ENCODE data around the gene IRF2. TPM values are rescaled to one million over a fixed set of nuclear protein-coding genes. Genes with fewer than 3 reads are reported as not detected.

IRF2 gene
- total RNA-seq, 3 donors from 2014 or later (not counting 1 experiment from before 2014, with no cell fraction given): 50.6 to 68.5 (median 59.8) TPM

GRCh38 chr4:184448141-184448540 is 26.2 kb downstream of the IRF2 start:
- Mint-ChIP-seq H3K36me3 (no peaks in the 10 kb centered on the region), H3K4me1 (peaks cover 88 to 92% of the 10 kb centered on the region in 2 donors), H3K4me3 (peak overlapping the region; percentile 88), H3K9me3 (no peaks in the 10 kb centered on the region), H3K27me3 (ENCODE audit: low read depth in 2 of 2) (no peaks in the 10 kb centered on the region), H3K27ac (peak overlapping the region; percentile 91 to 95)
- DNase-seq (peak in 1 of 2 donors; percentile 23), ATAC-seq (no peak)
- Histone ChIP-seq H3K4me1 (ENCODE audit: control insufficient read depth, insufficient read depth, low read length) (peaks cover 48% of the 10 kb centered on the region), H3K27me3 (ENCODE audit: control insufficient read depth, insufficient read depth, low read length) (no peaks in the 10 kb centered on the region), H3K4me3 (ENCODE audit: low read length) (no peak overlapping the region), H3K9me3 (ENCODE audit: control insufficient read depth, insufficient read depth, low read length) (no peaks in the 10 kb centered on the region), H3K36me3 (ENCODE audit: control insufficient read depth, insufficient read depth, low read length) (peaks cover 2% of the 10 kb centered on the region), H3K27ac (ENCODE audit: low read length) (peak overlapping the region; percentile 46)
- 66% methylated on average over 9 of the region's 11 CpGs for WGBS (ENCODE audit: insufficient coverage)
- TF ChIP-seq, protein P1, sequence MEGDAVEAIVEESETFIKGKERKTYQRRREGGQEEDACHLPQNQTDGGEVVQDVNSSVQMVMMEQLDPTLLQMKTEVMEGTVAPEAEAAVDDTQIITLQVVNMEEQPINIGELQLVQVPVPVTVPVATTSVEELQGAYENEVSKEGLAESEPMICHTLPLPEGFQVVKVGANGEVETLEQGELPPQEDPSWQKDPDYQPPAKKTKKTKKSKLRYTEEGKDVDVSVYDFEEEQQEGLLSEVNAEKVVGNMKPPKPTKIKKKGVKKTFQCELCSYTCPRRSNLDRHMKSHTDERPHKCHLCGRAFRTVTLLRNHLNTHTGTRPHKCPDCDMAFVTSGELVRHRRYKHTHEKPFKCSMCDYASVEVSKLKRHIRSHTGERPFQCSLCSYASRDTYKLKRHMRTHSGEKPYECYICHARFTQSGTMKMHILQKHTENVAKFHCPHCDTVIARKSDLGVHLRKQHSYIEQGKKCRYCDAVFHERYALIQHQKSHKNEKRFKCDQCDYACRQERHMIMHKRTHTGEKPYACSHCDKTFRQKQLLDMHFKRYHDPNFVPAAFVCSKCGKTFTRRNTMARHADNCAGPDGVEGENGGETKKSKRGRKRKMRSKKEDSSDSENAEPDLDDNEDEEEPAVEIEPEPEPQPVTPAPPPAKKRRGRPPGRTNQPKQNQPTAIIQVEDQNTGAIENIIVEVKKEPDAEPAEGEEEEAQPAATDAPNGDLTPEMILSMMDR (IDR thresholded peaks at IDR 0.05): no peak
- intact Hi-C loops (cut with micrococcal nuclease): no loop called here

GRCh38 chr4:184447664-184448063 is 26.7 kb downstream of the IRF2 start:
- TF ChIP-seq, protein P1 (IDR thresholded peaks at IDR 0.05): no peak
- peaks cover 90 to 91% of the 10 kb centered on the region in 2 donors for H3K4me1 Mint-ChIP-seq
- Histone ChIP-seq H3K36me3 (ENCODE audit: control insufficient read depth, insufficient read depth, low read length) (peaks cover 2% of the 10 kb centered on the region), H3K27ac (ENCODE audit: low read length) (no peak overlapping the region), H3K4me3 (ENCODE audit: low read length) (no peak overlapping the region), H3K9me3 (ENCODE audit: control insufficient read depth, insufficient read depth, low read length) (no peaks in the 10 kb centered on the region), H3K4me1 (ENCODE audit: control insufficient read depth, insufficient read depth, low read length) (peaks cover 47% of the 10 kb centered on the region), H3K27me3 (ENCODE audit: control insufficient read depth, insufficient read depth, low read length) (no peaks in the 10 kb centered on the region)
- peak overlapping the region; percentile 88 for H3K4me3 Mint-ChIP-seq
- ATAC-seq (no peak), DNase-seq (no peak)
- no peaks in the 10 kb centered on the region for H3K9me3 Mint-ChIP-seq
- intact Hi-C loops (cut with micrococcal nuclease): no loop called here
- WGBS (ENCODE audit: insufficient coverage): 75% methylated on average over 10 of the region's 10 CpGs
- no peaks in the 10 kb centered on the region for H3K27me3 Mint-ChIP-seq (ENCODE audit: low read depth in 2 of 2)
- H3K27ac Mint-ChIP-seq: peak overlapping the region; percentile 91 to 95
- H3K36me3 Mint-ChIP-seq: no peaks in the 10 kb centered on the region

DNA sequence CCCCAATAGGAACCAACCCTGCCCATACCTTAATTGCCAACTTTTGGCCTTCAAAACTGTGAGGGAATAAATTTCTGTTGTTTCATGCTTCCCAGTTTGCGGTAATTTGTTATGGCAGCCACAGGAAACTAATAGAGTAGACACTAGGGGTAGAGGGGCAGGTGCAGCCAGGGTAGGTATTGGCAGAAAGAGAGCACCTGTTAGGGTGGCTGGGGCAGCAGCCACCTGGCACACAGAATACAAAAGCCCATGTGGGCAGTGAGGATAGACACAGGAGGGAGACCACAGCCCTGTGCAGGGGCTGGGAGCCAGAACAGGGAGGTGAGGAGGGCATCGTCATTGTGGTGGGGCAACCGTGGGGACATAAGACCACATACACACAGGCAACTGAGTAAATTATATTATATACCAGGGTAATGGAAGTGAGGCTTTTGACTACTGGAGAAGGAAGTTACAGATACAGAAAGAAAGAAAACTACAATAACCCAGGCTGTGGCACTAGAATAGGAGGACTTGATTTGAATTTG is 28.2 kb downstream of the IRF2 start:
- no peaks in the 10 kb centered on the region for H3K27me3 Mint-ChIP-seq (ENCODE audit: low read depth in 2 of 2)
- peak overlapping the region; percentile 91 to 95 for H3K27ac Mint-ChIP-seq
- Histone ChIP-seq H3K9me3 (ENCODE audit: control insufficient read depth, insufficient read depth, low read length) (no peaks in the 10 kb centered on the region), H3K4me1 (ENCODE audit: control insufficient read depth, insufficient read depth, low read length) (peaks cover 55% of the 10 kb centered on the region), H3K27ac (ENCODE audit: low read length) (peak overlapping the region; percentile 5), H3K27me3 (ENCODE audit: control insufficient read depth, insufficient read depth, low read length) (no peaks in the 10 kb centered on the region), H3K36me3 (ENCODE audit: control insufficient read depth, insufficient read depth, low read length) (peaks cover 2% of the 10 kb centered on the region), H3K4me3 (ENCODE audit: low read length) (no peak overlapping the region)
- peaks cover 90 to 91% of the 10 kb centered on the region in 2 donors for H3K4me1 Mint-ChIP-seq
- H3K9me3 Mint-ChIP-seq: no peaks in the 10 kb centered on the region
- DNase-seq (no peak), ATAC-seq (no peak)
- peak overlapping the region; percentile 32 for H3K4me3 Mint-ChIP-seq
- H3K36me3 Mint-ChIP-seq: no peaks in the 10 kb centered on the region
- TF ChIP-seq, protein P1 (IDR thresholded peaks at IDR 0.05): no peak
- intact Hi-C loops (cut with micrococcal nuclease): no loop called here
- WGBS (ENCODE audit: insufficient coverage): 79% methylated on average over 1 of the region's 3 CpGs

DNA sequence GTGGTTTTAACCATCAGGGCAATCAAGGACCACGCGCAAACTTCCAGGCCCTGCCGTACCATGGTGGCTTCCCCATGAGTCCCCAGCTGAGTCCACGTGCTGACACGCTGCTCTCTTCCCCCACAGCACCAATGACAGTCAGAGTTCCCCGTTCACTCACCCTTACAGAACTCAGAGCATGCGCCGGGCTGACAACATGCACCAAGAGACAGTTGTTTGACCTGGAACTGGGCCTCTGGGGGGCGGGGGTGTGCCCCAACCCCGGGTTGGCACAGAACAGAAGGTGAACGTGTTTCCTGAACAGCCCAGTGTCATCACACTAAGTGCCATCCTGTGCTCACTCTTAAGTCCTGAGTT is 29.4 kb downstream of the IRF2 start:
- H3K36me3 ChIP-seq (ENCODE audit: control insufficient read depth, insufficient read depth, low read length): peaks cover 2% of the 10 kb centered on the region
- H3K27me3 ChIP-seq (ENCODE audit: control insufficient read depth, insufficient read depth, low read length): no peaks in the 10 kb centered on the region
- no peak overlapping the region for H3K27ac ChIP-seq (ENCODE audit: low read length)
- H3K9me3 ChIP-seq (ENCODE audit: control insufficient read depth, insufficient read depth, low read length): no peaks in the 10 kb centered on the region
- Mint-ChIP-seq H3K9me3 (no peaks in the 10 kb centered on the region), H3K27ac (peak overlapping the region; percentile 86 to 91), H3K4me3 (peak overlapping the region; percentile 40), H3K27me3 (ENCODE audit: low read depth in 2 of 2) (no peaks in the 10 kb centered on the region), H3K4me1 (peaks cover 93 to 97% of the 10 kb centered on the region in 2 donors), H3K36me3 (no peaks in the 10 kb centered on the region)
- TF ChIP-seq, protein P1 (IDR thresholded peaks at IDR 0.05): no peak
- peaks cover 55% of the 10 kb centered on the region for H3K4me1 ChIP-seq (ENCODE audit: control insufficient read depth, insufficient read depth, low read length)
- 24% methylated on average over 11 of the region's 11 CpGs for WGBS (ENCODE audit: insufficient coverage)
- no peak overlapping the region for H3K4me3 ChIP-seq (ENCODE audit: low read length)
- DNase-seq: peak; percentile 22 to 48
- peak; percentile 53 to 73 (median 69) for ATAC-seq
- intact Hi-C loops (cut with micrococcal nuclease): no loop called here
